HUES48 (cell line): Measurements from ENCODE around the gene ACOT12.

Experiments
- H3K27ac ChIP-seq: one replicate; pipeline ENCODE4 v1.7.0; 2013; ENCODE audit warnings: low read depth, low read length, inconsistent platforms
- H3K27me3 ChIP-seq: 2 replicates; pipeline ENCODE4 v1.6.1; 2013; ENCODE audit warnings: mild to moderate bottlenecking, low read length; ENCODE audit not compliant: control insufficient read depth, insufficient read depth
- H3K36me3 ChIP-seq: 2 replicates; pipeline ENCODE4 v1.6.1; 2013; ENCODE audit warnings: low read length; ENCODE audit not compliant: control insufficient read depth, insufficient read depth
- H3K4me1 ChIP-seq: 2 replicates; pipeline ENCODE4 v1.6.1; 2013; ENCODE audit warnings: mild to moderate bottlenecking, low read length; ENCODE audit not compliant: control insufficient read depth, insufficient read depth
- H3K4me3 ChIP-seq: 2 replicates; pipeline ENCODE4 v1.5.1; 2013; ENCODE audit warnings: mild to moderate bottlenecking, low read depth, low read length
- H3K9ac ChIP-seq: 2 replicates; pipeline ENCODE4 v1.6.1; 2013; ENCODE audit warnings: mild to moderate bottlenecking, low read depth, low read length, moderate library complexity
- H3K9me3 ChIP-seq: 2 replicates; pipeline ENCODE4 v1.6.1; 2013; ENCODE audit warnings: low read length; ENCODE audit not compliant: control insufficient read depth, insufficient read depth

The ACOT12 gene

DNA sequence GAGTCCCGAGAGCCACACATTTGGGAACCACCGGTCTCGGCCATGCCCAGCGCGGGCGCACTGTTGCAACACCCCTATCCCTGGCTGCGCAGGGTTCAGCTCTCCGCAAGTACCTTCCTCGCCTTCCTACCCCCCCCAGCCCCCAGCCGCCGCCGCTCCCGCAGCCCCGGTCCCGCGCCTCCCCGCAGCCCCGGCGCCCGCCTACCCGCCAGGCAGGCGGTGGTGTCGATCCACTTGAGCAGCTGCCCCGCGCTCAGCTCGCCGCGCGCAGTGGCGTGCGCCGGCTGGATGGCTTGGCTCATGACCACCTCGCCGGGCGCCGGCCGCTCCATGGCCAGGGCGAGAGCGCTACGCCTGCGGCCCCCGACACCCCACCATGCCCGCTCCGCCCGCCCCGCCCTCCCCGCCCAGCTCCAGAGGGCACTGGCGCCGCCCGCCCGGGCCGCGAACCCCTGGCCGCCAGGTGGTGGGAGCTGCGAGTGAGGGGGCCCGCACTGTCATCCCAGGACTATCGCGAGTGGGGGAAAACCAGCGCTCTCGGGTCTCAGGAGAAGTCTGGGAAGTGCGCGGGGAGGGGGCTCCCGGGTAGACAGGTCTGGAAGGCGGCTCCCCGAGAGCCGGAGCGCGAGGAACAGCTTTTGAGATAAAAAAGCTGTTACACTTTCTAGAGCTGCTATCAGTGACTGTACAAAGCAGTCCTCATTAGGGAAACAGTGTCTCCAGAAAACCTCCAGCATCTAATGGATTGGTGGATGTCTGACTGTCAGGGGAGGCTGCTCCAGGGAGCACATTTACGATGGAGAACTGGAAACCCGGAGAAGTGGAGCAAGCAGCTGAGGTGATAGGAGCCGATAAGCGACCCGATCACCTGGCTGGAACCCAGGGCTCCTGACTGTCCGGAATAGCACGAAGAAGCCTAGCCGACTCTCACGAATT, at the start of gene ACOT12:
ACOT12 (minus strand) TSS at position 352 of the 936 bp plus-strand sequence; CDS start at position 332, 20 bp downstream.
- H3K36me3 ChIP-seq: no peaks in the 10 kb centered on the region
- H3K9ac ChIP-seq: no peak within 1 kb of the TSS
- no peaks in the 10 kb centered on the region for H3K9me3 ChIP-seq
- H3K27me3 ChIP-seq: peaks cover 14% of the 10 kb centered on the region
- H3K4me1 ChIP-seq: no peaks in the 10 kb centered on the region
- peak within 1 kb of the TSS; percentile 74 for H3K4me3 ChIP-seq
- no peak within 1 kb of the TSS for H3K27ac ChIP-seq

- Histone ChIP-seq H3K9me3 (no peaks in the 10 kb centered on the region), H3K4me3 (no peak overlapping the region), H3K4me1 (no peaks in the 10 kb centered on the region), H3K9ac (no peak overlapping the region), H3K27me3 (no peaks in the 10 kb centered on the region), H3K27ac (no peak overlapping the region), H3K36me3 (no peaks in the 10 kb centered on the region)
Measured at GRCh38 chr5:81435023-81435422, 41.1 kb upstream of the ACOT12 start.

DNA sequence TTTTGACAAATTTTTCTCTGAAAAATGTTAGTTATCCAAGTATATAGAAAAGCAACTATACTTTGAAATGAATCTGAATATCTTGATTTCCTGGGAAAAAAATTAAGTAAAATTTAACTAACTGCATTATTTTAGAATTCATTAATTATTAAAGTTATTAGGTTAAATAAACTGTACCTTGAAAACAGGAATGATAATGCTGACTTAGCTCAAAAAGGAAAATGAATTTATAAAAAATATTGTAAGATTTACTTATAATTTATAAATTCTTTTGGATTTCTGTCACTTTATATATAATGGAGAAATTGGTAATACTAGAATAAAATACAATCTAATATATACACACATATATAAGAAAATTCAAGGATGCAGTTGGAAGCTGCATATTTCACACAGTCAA, 36.1 kb upstream of the ACOT12 start:
- no peaks in the 10 kb centered on the region for H3K36me3 ChIP-seq
- H3K27me3 ChIP-seq: no peaks in the 10 kb centered on the region
- peaks cover 7% of the 10 kb centered on the region for H3K4me1 ChIP-seq
- no peaks in the 10 kb centered on the region for H3K9me3 ChIP-seq
- no peak overlapping the region for H3K9ac ChIP-seq
- H3K4me3 ChIP-seq: no peak overlapping the region
- H3K27ac ChIP-seq: no peak overlapping the region

DNA sequence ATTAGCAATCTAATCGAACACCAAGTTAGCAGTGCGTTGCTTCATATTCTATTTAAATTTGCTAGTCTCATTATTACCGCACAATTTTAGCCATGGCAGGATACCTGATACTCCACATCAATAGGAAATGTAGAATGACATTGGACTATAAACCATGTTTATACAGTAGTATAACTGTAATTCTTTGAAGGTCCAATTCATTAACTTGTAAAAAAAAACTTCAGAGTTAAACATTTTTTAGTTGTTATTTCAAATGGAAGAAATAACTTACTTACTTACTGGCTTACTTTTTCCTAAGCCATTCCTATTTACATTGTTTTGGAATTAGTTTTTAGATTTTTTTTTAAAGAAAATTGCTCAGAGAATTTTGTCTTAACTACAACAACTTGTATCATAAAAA, 35.4 kb upstream of the ACOT12 start:
- Histone ChIP-seq H3K4me1 (peaks cover 7% of the 10 kb centered on the region), H3K27ac (no peak overlapping the region), H3K9ac (no peak overlapping the region), H3K27me3 (no peaks in the 10 kb centered on the region), H3K36me3 (no peaks in the 10 kb centered on the region), H3K9me3 (no peaks in the 10 kb centered on the region), H3K4me3 (no peak overlapping the region)

DNA sequence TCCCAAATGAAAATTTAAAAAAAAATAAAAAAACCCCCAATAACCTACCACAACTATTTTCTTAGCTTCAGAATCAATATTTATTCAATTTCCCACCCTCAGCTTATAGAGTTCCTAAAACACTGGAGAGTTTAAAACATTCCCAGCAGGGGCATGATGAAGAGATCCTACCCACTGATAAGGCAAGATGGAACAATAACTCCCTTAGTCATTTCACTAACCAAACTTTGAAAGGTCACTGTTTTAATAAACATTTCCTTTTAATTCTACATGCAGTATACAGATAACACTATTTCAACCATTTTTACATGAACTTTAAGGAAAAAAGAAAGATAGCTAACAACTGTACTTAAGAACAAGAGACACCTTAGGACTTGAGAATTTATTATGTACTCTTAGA, 34.9 kb upstream of the ACOT12 start:
- H3K27ac ChIP-seq: no peak overlapping the region
- H3K4me3 ChIP-seq: no peak overlapping the region
- no peaks in the 10 kb centered on the region for H3K27me3 ChIP-seq
- H3K9ac ChIP-seq: no peak overlapping the region
- no peaks in the 10 kb centered on the region for H3K9me3 ChIP-seq
- H3K4me1 ChIP-seq: peaks cover 7% of the 10 kb centered on the region
- no peaks in the 10 kb centered on the region for H3K36me3 ChIP-seq

GRCh38 chr5:81428446-81428845, 34.5 kb upstream of the ACOT12 start:
- Histone ChIP-seq H3K9me3 (no peaks in the 10 kb centered on the region), H3K27me3 (no peaks in the 10 kb centered on the region), H3K27ac (no peak overlapping the region), H3K4me1 (peaks cover 7% of the 10 kb centered on the region), H3K4me3 (no peak overlapping the region), H3K9ac (no peak overlapping the region), H3K36me3 (no peaks in the 10 kb centered on the region)

DNA sequence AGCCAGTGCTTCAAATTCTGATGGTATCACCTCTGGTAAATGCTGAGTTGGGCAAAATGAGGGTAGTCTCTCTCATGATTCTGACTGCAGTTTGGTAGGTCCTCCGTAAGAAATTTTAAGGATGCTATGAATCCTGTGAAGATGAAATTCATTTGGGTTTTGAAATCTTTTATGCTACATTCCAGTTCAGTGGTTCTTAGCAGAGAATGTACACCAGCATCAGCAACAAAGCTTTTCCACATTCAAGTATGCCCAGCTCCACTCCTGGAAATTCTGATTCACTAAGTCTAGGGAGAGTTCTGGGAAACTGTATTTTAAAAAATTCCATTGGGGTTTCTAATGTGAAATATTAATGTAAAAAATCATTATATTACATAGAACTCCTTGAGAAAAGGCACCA, 33.6 kb upstream of the ACOT12 start:
- H3K9ac ChIP-seq: no peak overlapping the region
- H3K36me3 ChIP-seq: no peaks in the 10 kb centered on the region
- H3K4me3 ChIP-seq: no peak overlapping the region
- H3K27ac ChIP-seq: no peak overlapping the region
- peaks cover 7% of the 10 kb centered on the region for H3K4me1 ChIP-seq
- no peaks in the 10 kb centered on the region for H3K27me3 ChIP-seq
- H3K9me3 ChIP-seq: no peaks in the 10 kb centered on the region

- no peaks in the 10 kb centered on the region for H3K36me3 ChIP-seq
- H3K27me3 ChIP-seq: no peaks in the 10 kb centered on the region
- no peak overlapping the region for H3K27ac ChIP-seq
- no peaks in the 10 kb centered on the region for H3K9me3 ChIP-seq
- H3K9ac ChIP-seq: no peak overlapping the region
- H3K4me3 ChIP-seq: no peak overlapping the region
- peaks cover 7% of the 10 kb centered on the region for H3K4me1 ChIP-seq
Measured at GRCh38 chr5:81426359-81427030, 32.6 kb upstream of the ACOT12 start.

- H3K27me3 ChIP-seq: no peaks in the 10 kb centered on the region
- H3K27ac ChIP-seq: no peak overlapping the region
- H3K9ac ChIP-seq: no peak overlapping the region
- H3K4me1 ChIP-seq: peaks cover 7% of the 10 kb centered on the region
- H3K36me3 ChIP-seq: no peaks in the 10 kb centered on the region
- no peak overlapping the region for H3K4me3 ChIP-seq
- H3K9me3 ChIP-seq: no peaks in the 10 kb centered on the region
Measured at GRCh38 chr5:81425569-81425968, 31.6 kb upstream of the ACOT12 start.

DNA sequence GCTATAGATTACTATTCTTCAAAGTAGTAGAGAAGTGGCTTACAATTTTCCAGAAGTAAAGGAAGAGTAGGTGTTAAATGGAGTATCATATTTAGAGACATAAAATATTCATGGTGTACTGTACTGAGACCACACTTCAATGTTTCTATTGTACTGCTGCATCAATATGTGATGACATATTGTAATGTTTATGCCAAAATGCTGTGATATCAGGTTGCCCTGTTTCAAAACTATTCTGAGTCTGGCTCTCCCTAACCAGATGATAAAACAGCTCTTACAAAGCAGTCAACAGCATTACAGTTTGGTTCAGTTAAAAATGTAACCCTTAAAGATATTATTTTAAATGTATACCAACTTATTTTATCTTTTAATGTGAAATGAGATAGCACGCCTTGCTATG, 30.8 kb upstream of the ACOT12 start:
- no peak overlapping the region for H3K27ac ChIP-seq
- H3K4me1 ChIP-seq: peaks cover 7% of the 10 kb centered on the region
- H3K36me3 ChIP-seq: peaks cover 5% of the 10 kb centered on the region; the same call in 1 of the 2 replicates
- no peaks in the 10 kb centered on the region for H3K27me3 ChIP-seq
- no peaks in the 10 kb centered on the region for H3K9me3 ChIP-seq
- no peak overlapping the region for H3K9ac ChIP-seq
- H3K4me3 ChIP-seq: no peak overlapping the region

GRCh38 chr5:81422671-81423070, 28.7 kb upstream of the ACOT12 start:
- Histone ChIP-seq H3K4me3 (no peak overlapping the region), H3K4me1 (peaks cover 7% of the 10 kb centered on the region), H3K9me3 (no peaks in the 10 kb centered on the region), H3K27me3 (no peaks in the 10 kb centered on the region), H3K9ac (no peak overlapping the region), H3K27ac (no peak overlapping the region), H3K36me3 (peaks cover 5% of the 10 kb centered on the region; the same call in 1 of the 2 replicates)
